Adrenal gland (tissue), 12 donors: ENCODE measurements around the gene MAD1L1. TPM values are rescaled to one million over a fixed set of nuclear protein-coding genes. Genes with fewer than 3 reads are reported as not detected.

ENCODE experiments used
- DNase-seq, 7 donors: peaks; one replicate each; pipeline ENCODE4 v3.0.0-alpha.2; 2019 to 2020
- H3K27ac ChIP-seq, 5 donors: fragments of 200-600 bp; sonication (generic) in 4 of 5; 1 replicate in 3 of 5; 2 replicates in 2 of 5; pipeline versions ENCODE4 v1.5.1 to v1.8.0; 2016 to 2020; ENCODE audit warnings: mild to moderate bottlenecking in 1 of 5
- H3K27me3 ChIP-seq: fragments of 200-600 bp; 2 replicates; pipeline ENCODE4 v1.8.0; 2021
- H3K36me3 ChIP-seq, 2 donors: fragments of 200-600 bp; replicated peaks in 1 of 2; 1 replicate in 1 of 2; 2 replicates in 1 of 2; pipeline versions ENCODE4 v1.5.1 to v1.8.0; 2018 to 2022
- H3K4me1 ChIP-seq, 2 donors: fragments of 200-600 bp; replicated peaks in 1 of 2; 1 replicate in 1 of 2; 2 replicates in 1 of 2; pipeline versions ENCODE4 v1.5.1 to v1.8.0; 2018 to 2021
- H3K4me3 ChIP-seq, 4 donors: fragments of 200-600 bp; sonication (generic) in 3 of 4; one replicate each; pipeline ENCODE4 v1.5.1; 2016 to 2018
- H3K9me3 ChIP-seq, 3 donors: fragments of 200-600 bp; sonication (generic) in 1 of 3; replicated peaks in 1 of 3; 1 replicate in 2 of 3; 2 replicates in 1 of 3; pipeline versions ENCODE4 v1.5.1 to v1.8.0; 2016 to 2021
- POLR2A ChIP-seq, 2 donors: fragments of 450-650 bp; IDR thresholded peaks; one replicate each; pipeline ENCODE4 v1.6.1; 2017; ENCODE audit warnings: antibody characterized with exemption in 2 of 2, mild to moderate bottlenecking in 2 of 2, moderate library complexity in 1 of 2
- WGBS, 4 donors: extraction: QIAGEN DNeasy Blood & Tissue Kit in 2 of 4; methylation state at CpG; one replicate each; pipeline versions ENCODE4 v1.1.5 to v1.1.7; 2013 to 2017; 5-methylcytosine and 5-hydroxymethylcytosine counted together
- intact Hi-C, 2 donors: fragments of 100-400 bp; cut with DNase I; formaldehyde crosslinking; loops; one replicate each; pipeline versions ENCODE4 v1.14.1 to v1.15.0; 2022 to 2023
- polyA plus RNA-seq, 3 donors: library from polyadenylated mRNA; stranded (reverse); fragments of 200-250 nt in 2 of 3; fragments of 350-450 nt in 1 of 3; fragmentation: Illumina TruSeq in 1 of 3; extraction: RNeasy Lipid Tissue Mini Kit (QIAGEN cat#74804) in 1 of 3; gene quantifications; one replicate each; pipeline ENCODE4 v1.2.3, GENCODE V29; 2013 to 2014
- total RNA-seq, 9 donors: library from RNA; depleted of rRNA in 4 of 9; stranded (reverse); fragments of >200 nt in 4 of 9; fragments of 120-200 nt in 1 of 9; fragmentation: NEBNext Ultra II Directional in 1 of 9; extraction: Animal tissue kit (Norgen Biotek cat#: 25700) in 1 of 9; gene quantifications; one replicate each; pipeline versions ENCODE4 v1.1.0 to v1.2.4, GENCODE V29; 2013 to 2023
- TF ChIP-seq, protein P1 (sequence below), 6 experiments: fragments of 450-650 bp in 4 of 6; fragments of 200-600 bp in 2 of 6; sonication (generic) in 1 of 6; IDR thresholded peaks; 1 replicate in 5 of 6; 2 replicates in 1 of 6; pipeline versions ENCODE4 v1.5.1 to v1.8.0; 2016 to 2021; ENCODE audit warnings: antibody characterized with exemption in 6 of 6, mild to moderate bottlenecking in 2 of 6, moderate library complexity in 1 of 6
- donor health status: healthy with polysubstance abuse.
- donor health status: Bipolar disorder and iron deficiency.
- donor health status: DM: yes; HTN: yes; CAD: no.
- donor health status: DM: no; HTN: no; CAD: no.
- donor health status: DM: no; HTN: no; CAD: no.
- donor health status: DM: yes; HTN: yes; CAD: no.

Gene MAD1L1
- total and polyA plus RNA-seq, 12 donors: 6.7 to 87.7 (median 28.9) TPM

GRCh38 chr7:1853986-1854865, 378.5 kb downstream of the MAD1L1 start:
- Histone ChIP-seq H3K4me3 (no peak overlapping the region), H3K27me3 (no peaks in the 10 kb centered on the region), H3K27ac (no peak overlapping the region), H3K36me3 (no peaks in the 10 kb centered on the region), H3K9me3 (no peaks in the 10 kb centered on the region), H3K4me1 (no peaks in the 10 kb centered on the region)
- intact Hi-C loops: no loop called here
- TF ChIP-seq, protein P1, sequence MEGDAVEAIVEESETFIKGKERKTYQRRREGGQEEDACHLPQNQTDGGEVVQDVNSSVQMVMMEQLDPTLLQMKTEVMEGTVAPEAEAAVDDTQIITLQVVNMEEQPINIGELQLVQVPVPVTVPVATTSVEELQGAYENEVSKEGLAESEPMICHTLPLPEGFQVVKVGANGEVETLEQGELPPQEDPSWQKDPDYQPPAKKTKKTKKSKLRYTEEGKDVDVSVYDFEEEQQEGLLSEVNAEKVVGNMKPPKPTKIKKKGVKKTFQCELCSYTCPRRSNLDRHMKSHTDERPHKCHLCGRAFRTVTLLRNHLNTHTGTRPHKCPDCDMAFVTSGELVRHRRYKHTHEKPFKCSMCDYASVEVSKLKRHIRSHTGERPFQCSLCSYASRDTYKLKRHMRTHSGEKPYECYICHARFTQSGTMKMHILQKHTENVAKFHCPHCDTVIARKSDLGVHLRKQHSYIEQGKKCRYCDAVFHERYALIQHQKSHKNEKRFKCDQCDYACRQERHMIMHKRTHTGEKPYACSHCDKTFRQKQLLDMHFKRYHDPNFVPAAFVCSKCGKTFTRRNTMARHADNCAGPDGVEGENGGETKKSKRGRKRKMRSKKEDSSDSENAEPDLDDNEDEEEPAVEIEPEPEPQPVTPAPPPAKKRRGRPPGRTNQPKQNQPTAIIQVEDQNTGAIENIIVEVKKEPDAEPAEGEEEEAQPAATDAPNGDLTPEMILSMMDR (IDR thresholded peaks at IDR 0.05): no peak
- TF ChIP-seq POLR2A (IDR thresholded peaks at IDR 0.05): no peak
- 86 to 92% (median 90%) methylated on average over 27 to 38 of the region's 38 CpGs for WGBS, 4 donors
- DNase-seq: peak in 3 of 7 donors; percentile 4 to 13 (median 8)

DNA sequence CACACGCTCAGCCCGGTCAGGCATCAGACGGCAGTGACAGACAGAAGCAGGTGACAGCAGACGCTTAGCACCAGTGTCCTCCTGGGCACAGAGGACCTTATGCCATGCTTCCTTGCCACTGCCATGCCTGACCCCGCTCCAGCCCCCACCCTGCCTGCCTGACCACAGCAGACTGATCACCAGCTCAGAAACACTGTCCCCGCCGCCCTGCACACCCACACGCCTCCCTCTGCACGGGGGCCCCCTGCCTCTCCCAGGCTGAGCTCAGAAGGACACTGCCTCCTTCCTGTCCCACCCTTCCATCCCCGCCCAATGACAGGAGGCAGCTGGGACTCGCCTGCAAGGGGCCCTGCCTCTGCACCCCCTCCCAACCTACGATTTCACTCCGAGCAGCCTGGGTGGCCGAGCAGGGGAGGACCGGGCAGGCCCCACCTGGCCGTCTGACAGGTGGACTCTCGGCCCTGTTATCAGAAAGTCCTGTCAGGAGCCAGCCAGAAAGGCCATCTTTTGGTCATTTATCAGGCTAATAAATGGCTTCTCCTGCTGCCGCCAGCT, 379.2 kb downstream of the MAD1L1 start:
- peak in 3 of 7 donors; percentile 2 to 10 (median 6) for DNase-seq
- no peaks in the 10 kb centered on the region for H3K9me3 ChIP-seq
- WGBS, 4 donors: 87 to 97% (median 89%) methylated on average over 9 to 18 of the region's 18 CpGs

GRCh38 chr7:1852517-1853430, 380.0 kb downstream of the MAD1L1 start:
- Histone ChIP-seq H3K27me3 (no peaks in the 10 kb centered on the region), H3K36me3 (no peaks in the 10 kb centered on the region), H3K4me3 (no peak overlapping the region), H3K4me1 (no peaks in the 10 kb centered on the region), H3K9me3 (no peaks in the 10 kb centered on the region), H3K27ac (no peak overlapping the region)
- TF ChIP-seq, protein P1 (IDR thresholded peaks at IDR 0.05): no peak
- WGBS, 4 donors: 92% methylated on average over 38 to 40 of the region's 40 CpGs
- intact Hi-C loops: no loop called here
- DNase-seq: peak in 2 of 7 donors; percentile 4 to 9

More for the DNA sequence above, 379.2 kb downstream of the MAD1L1 start:
- Histone ChIP-seq H3K4me1 (no peaks in the 10 kb centered on the region), H3K27ac (no peak overlapping the region), H3K27me3 (no peaks in the 10 kb centered on the region), H3K4me3 (no peak overlapping the region), H3K36me3 (no peaks in the 10 kb centered on the region)
- intact Hi-C loops: no loop called here
- TF ChIP-seq POLR2A (IDR thresholded peaks at IDR 0.05): no peak
- TF ChIP-seq, protein P1 (IDR thresholded peaks at IDR 0.05): no peak
